ENCODE measurements around the gene EBLN2.
"Not testable (repeated sequence)": the region's sequence is repeated elsewhere in the genome, so short reads cannot be mapped to it uniquely, and the experiment has no call there.

Gene EBLN2

DNA sequence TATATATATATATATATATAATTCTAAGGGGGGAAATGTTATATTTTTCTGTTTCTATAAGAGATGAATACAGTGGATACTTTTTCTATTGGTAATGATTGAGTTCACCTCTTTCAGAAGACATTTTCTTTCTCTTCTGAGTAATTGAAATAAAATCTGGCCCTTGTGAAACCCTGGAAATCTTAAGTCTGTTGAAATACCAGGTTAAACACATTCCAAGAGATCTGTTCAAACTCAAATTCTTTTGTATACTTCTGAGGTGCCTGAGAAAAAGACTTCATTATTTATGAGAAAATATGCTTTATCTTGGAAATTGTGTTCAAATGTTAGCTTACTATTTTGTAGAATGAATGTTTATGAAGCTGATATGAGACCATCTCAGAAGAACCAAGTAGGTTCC is 4.8 kb downstream of the EBLN2 start:
- not testable (repeated sequence) for DNase-seq

DNA sequence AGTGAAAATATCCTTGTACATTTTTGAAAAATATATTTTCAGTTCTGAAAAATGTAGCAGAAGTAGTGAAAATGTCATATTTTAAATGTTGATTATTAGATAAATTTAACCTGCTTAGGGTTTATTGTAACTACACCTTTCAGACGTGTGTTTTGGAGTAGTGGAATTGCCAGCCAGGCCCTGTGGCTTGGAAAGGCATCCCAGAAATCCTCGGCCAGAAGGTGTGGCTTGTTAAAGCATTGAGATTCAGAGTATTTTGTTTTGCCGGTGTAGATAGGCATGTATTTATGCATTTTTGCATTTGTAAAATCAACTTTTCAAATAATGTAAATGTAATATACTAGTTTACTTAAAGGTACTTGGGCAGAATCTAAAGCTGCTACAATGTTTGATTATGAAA is 7.0 kb downstream of the EBLN2 start:
- DNase-seq, result no peak

DNA sequence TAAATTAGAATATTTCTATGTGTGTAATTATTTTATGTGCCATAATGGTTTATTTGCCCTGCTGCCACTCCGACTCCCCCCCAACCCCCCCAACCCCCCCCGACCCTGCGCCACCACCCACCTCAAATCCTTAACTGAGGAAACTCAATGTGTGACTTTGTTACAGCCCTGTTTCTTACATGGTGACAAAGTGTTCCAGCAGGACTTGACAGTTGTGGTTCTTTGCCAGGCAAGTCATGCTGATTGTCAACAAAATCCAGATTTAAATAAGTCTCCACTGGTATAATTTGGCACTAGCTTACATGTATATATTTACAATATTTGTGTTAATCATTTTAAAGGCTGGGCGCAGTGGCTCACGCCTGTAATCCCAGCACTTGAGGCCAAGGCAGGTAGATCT is 7.7 kb downstream of the EBLN2 start:
- DNase-seq, result no peak

- DNase-seq, result no peak
Observed at GRCh38 chr3:73069775-73070444, 8.5 kb downstream of the EBLN2 start.

- DNase-seq, result peak; percentile 97
Observed at GRCh38 chr3:73070675-73071575, 9.5 kb downstream of the EBLN2 start.

GRCh38 chr3:73071952-73072351 is 10.5 kb downstream of the EBLN2 start:
- no peak for DNase-seq

GRCh38 chr3:73072634-73073033 is 11.2 kb downstream of the EBLN2 start:
- no peak for DNase-seq

DNA sequence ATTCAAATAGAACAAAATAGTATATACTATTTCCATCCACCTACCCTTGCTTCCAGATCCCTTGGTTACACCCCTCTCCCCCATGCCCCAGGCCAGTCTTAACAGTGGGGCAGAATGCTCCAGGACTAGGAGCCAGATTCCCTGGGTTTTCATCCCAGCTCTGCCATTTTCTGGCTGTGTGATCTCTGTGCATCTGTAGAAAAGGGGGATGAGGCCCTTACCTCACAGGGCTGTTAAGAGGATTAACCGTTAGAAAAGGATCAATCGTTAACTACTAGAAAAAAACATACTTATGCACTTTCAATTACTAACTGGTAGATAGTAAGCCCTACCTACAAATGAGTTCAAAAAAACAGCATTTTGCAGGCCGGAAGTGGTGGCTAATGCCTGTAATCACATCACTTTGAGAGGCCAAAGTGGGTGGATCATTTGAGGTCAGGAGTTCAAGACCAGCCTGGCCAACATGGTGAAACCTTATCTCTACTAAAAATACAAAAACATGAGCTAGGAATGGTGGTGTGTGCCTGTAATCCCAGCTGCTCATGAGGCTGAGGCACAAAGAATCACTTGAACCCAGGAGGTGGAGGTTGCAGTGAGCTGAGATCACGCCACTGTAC is 11.7 kb downstream of the EBLN2 start:
- DNase-seq, result no peak

DNA sequence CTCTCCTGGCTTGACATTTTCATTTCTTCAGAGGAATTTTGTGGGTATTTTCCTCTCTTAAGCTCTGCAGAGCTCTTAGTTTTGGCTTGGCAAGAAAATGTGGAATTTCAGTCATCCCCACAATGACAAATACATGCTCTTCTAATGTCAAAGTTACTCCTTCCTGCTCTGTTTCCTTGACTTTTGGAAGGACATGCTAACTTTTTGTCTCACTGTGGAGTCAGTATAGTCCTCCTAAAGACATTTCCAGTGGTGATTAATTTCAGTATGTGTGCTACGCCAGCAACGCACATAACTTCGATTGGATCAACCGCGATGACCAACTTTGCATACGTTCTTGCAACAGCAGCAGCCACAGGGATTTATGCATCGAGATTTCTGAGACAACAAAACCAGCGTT is 13.3 kb downstream of the EBLN2 start:
- DNase-seq, result peak; percentile 38

DNA sequence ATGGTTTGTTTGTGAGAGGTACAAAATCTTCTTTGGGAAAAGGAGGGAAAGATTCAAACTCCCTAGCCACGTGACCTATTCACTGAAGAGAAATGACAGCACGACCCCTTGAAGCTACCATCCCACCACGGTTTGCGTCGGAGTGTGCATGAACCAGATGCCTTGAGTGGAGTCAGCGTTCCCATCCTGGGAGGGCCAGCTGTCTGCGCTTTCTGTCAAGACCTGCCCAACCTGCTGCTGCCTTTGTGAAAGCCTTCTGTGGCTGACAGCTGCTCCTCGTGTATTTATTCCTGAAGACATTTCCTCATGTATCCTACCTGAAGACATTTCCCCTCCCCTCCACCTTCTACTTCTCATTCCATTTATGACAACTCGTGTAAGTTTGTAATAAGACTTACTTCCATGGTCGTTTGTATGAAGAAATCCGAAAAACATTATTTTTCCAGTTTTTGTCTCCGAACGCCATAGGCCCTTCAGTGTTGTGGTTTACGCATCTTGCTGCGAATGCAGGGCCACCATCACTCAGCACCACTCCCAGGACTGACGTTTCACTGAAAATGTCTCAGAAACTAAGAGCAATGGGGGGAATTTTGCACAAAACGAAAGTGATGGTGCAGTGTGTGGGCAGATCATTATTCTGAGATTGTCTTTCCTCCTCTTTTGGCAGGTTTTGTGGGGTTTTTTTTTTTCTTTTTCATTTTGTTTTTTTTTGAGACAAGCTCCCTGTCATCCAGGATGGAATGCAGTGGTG is 18.9 kb downstream of the EBLN2 start:
- no peak for DNase-seq

- DNase-seq, result no peak
Observed at GRCh38 chr3:73081140-73081539, 19.7 kb downstream of the EBLN2 start.

GRCh38 chr3:73084170-73084569 is 22.7 kb downstream of the EBLN2 start:
- DNase-seq, result no peak

DNA sequence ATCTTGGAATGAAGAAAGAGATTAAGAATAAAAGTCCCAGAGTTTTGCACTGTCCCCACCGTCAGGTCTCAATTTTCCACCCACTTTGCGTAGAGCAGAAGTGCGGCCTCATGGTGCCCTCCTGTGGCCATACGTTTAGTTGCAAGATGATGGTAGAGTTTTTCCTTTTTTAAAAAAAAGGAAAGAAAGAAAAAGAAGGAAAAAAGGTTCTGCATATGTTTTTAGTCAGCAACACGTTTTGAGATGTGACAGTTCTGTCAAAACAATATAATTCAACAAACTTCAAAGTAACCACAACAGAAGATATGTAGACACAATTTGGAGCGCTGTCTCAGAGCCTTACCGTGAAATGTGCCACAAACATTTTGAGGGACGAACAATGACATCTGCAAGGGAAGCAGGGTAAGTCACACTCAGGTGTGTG is 24.6 kb downstream of the EBLN2 start:
- DNase-seq, result peak; percentile 39

DNA sequence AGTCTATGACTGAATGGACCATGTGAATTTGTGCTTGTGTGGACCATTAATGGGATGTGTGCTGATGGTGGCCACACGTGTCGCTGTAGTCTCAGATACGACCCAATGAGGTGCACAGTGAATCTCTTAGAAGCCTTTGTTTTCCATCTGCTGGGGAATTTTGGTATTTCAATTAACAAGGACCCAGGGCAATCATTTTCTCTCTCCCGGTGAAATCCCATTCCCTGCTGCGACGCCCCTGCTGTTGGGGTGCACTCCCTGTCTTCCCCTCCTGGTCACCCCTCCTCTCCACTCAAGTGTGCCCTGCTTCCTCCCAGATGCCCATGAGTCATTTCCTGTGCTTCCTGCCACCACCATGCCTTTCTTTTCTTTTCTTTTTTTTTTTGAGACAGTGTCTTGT is 32.7 kb downstream of the EBLN2 start:
- peak; percentile 44 for DNase-seq

GRCh38 chr3:73094951-73095350 is 33.5 kb downstream of the EBLN2 start:
- DNase-seq, result no peak

- DNase-seq, result no peak
Observed at GRCh38 chr3:73096169-73096568, 34.7 kb downstream of the EBLN2 start.

- DNase-seq, result no peak
Observed at GRCh38 chr3:73098026-73098425, 36.6 kb downstream of the EBLN2 start.

- DNase-seq, result no peak
Observed at GRCh38 chr3:73098873-73099272, 37.4 kb downstream of the EBLN2 start.

- peak; percentile 76 for DNase-seq
Observed at GRCh38 chr3:73100741-73101559, 39.5 kb downstream of the EBLN2 start.

DNA sequence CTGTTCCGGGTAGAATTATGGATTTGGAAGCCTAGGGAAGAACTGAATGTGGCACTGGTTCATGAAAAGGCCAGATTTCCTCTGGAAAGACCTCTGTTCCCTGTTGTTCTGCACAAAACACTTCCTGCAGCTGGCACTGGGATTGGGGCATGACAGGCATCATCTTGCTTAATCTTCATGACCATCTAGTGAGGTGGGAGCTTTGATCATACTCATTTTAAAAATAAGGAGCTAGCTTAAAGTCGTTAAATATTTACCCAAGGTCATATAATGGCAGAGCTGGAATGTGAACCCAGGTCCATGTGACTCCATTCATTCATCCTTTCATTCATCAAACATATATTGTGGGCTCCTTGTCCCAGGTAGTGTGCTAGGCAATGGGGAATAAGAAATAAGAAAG is 40.4 kb downstream of the EBLN2 start:
- no peak for DNase-seq

- no peak for DNase-seq
Observed at GRCh38 chr3:73107215-73107614, 45.8 kb downstream of the EBLN2 start.

DNA sequence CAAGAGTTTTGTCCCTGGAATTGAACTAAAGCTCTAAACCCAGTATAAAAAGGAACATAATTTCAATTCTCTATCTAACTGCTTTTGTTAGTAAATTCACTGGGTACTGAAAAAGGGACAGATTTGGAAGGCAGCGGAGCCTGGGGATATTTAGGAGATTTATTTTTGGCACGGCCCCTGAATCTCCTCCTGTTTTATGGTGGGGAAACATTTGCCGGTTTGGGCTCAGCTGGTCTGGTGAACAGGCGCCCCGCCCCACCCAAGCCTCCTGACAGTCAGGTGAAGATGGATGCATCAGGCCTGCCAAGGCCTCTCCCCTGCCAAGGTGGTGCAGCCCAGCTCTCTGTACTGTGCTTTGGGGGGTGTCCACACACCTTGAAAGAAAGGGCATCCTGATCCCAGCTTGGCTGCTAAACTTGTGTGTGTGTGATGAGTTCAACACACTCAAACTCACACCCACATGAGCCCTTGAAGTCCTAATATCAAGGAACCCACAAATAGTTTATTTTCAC is 46.3 kb downstream of the EBLN2 start:
- DNase-seq, result no peak
